ENCODE measurements around the gene GBE1.

The GBE1 gene

DNA sequence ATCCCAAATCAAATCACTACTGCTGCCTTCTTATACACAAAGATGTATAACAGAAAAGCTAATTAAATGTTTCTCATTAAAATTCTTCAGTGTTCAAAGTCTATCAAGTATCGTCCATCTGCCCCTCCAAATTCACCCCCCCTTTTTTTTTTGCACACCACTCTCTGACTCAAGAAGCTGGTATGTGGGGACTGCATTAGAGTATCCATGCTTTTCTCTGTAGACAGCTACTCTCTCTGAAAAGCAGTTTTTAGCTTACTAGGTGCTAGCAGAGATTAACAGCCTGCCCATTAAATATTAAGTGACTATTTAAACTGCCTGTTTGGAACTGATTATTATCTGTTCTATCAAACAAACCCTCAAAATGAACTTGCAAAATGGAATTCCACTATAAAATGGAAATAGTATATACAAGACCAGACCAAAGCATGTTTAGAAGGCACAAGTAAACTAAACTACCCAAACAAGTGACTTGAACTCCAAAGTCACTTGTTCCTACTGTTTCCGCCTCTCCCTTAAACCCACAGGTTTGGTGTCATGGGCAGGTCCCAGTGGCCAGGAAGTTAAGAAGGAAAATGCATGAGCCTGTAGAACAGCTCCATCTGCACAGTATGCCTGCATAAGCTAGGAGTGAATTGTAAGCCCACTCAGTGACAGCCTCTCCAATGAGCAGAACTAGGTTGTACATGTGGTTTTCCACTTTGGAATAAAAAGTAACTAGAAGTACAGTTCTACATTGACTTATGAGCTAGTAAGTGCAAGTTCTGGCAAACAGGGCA, 32.5 kb downstream of the GBE1 start:
- no peaks in the 10 kb centered on the region for H3K9me3 ChIP-seq (ENCODE audit: control insufficient read depth, low read length)
- H3K27me3 ChIP-seq (ENCODE audit: control insufficient read depth, insufficient read depth, low read length): no peaks in the 10 kb centered on the region
- no peak overlapping the region for H3K9ac ChIP-seq
- H3K4me1 ChIP-seq: peaks cover 3% of the 10 kb centered on the region
- H3K36me3 ChIP-seq (ENCODE audit: control insufficient read depth, insufficient read depth, low read length): no peaks in the 10 kb centered on the region
- no peaks in the 10 kb centered on the region for H3K79me2 ChIP-seq
- H3K4me2 ChIP-seq (ENCODE audit: low read length): no peak overlapping the region
- H3K4me3 ChIP-seq (ENCODE audit: low read depth, low read length): no peak overlapping the region
- H3K27ac ChIP-seq: no peak overlapping the region
- H2AFZ ChIP-seq: no peak overlapping the region
- no peak for TF ChIP-seq CTCF (IDR thresholded peaks at IDR 0.05)

GRCh38 chr3:81726735-81727134, 34.7 kb downstream of the GBE1 start:
- H3K36me3 ChIP-seq (ENCODE audit: control insufficient read depth, insufficient read depth, low read length): no peaks in the 10 kb centered on the region
- no peak overlapping the region for H2AFZ ChIP-seq
- no peaks in the 10 kb centered on the region for H3K79me2 ChIP-seq
- H3K4me3 ChIP-seq (ENCODE audit: low read depth, low read length): no peak overlapping the region
- H3K27ac ChIP-seq: no peak overlapping the region
- H3K9ac ChIP-seq: no peak overlapping the region
- H3K9me3 ChIP-seq (ENCODE audit: control insufficient read depth, low read length): no peaks in the 10 kb centered on the region
- H3K4me2 ChIP-seq (ENCODE audit: low read length): no peak overlapping the region
- H3K27me3 ChIP-seq (ENCODE audit: control insufficient read depth, insufficient read depth, low read length): no peaks in the 10 kb centered on the region
- TF ChIP-seq CTCF (IDR thresholded peaks at IDR 0.05): no peak
- peaks cover 5% of the 10 kb centered on the region for H3K4me1 ChIP-seq

- H3K4me2 ChIP-seq (ENCODE audit: low read length): no peak overlapping the region
- no peak overlapping the region for H3K4me3 ChIP-seq (ENCODE audit: low read depth, low read length)
- no peaks in the 10 kb centered on the region for H3K9me3 ChIP-seq (ENCODE audit: control insufficient read depth, low read length)
- no peaks in the 10 kb centered on the region for H3K27me3 ChIP-seq (ENCODE audit: control insufficient read depth, insufficient read depth, low read length)
- no peak for TF ChIP-seq CTCF (IDR thresholded peaks at IDR 0.05)
- no peak overlapping the region for H3K27ac ChIP-seq
- H3K4me1 ChIP-seq: peaks cover 5% of the 10 kb centered on the region
- H3K36me3 ChIP-seq (ENCODE audit: control insufficient read depth, insufficient read depth, low read length): no peaks in the 10 kb centered on the region
- no peak overlapping the region for H2AFZ ChIP-seq
- H3K79me2 ChIP-seq: no peaks in the 10 kb centered on the region
- H3K9ac ChIP-seq: no peak overlapping the region
Measured at GRCh38 chr3:81726132-81726531, 35.3 kb downstream of the GBE1 start.

DNA sequence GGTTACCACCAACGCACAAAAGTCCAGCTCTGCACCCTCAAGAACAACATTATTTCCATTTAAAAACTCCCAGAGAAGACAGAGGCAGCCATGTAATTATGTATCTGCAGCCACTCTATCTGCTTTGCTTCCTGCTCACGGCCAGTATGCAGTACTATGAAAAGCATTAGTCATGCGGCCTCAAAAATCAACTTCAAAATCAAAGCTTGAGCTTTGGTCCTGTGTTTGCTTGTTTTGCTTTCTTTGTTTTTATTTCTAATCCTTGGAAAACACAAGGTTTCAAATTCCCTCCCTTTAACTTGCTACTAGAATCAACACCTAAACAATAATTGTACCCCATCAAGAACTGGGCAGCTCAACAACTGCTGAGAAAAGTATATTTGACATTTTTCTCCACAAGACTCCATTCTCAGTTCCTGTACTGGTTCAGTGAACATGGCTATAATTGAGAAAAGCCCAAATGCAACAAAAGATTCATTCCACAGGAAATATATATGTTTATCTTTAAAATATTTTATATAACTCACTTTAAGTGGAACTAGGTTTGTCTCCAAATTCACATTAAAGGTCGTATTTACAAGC, 37.6 kb downstream of the GBE1 start:
- Histone ChIP-seq H3K79me2 (no peaks in the 10 kb centered on the region), H3K27me3 (ENCODE audit: control insufficient read depth, insufficient read depth, low read length) (no peaks in the 10 kb centered on the region), H3K9me3 (ENCODE audit: control insufficient read depth, low read length) (no peaks in the 10 kb centered on the region), H3K4me1 (peaks cover 5% of the 10 kb centered on the region), H3K9ac (no peak overlapping the region), H3K36me3 (ENCODE audit: control insufficient read depth, insufficient read depth, low read length) (no peaks in the 10 kb centered on the region), H3K27ac (no peak overlapping the region), H3K4me3 (ENCODE audit: low read depth, low read length) (no peak overlapping the region), H3K4me2 (ENCODE audit: low read length) (no peak overlapping the region), H2AFZ (peak overlapping the region; percentile 48)
- no peak for TF ChIP-seq CTCF (IDR thresholded peaks at IDR 0.05)

DNA sequence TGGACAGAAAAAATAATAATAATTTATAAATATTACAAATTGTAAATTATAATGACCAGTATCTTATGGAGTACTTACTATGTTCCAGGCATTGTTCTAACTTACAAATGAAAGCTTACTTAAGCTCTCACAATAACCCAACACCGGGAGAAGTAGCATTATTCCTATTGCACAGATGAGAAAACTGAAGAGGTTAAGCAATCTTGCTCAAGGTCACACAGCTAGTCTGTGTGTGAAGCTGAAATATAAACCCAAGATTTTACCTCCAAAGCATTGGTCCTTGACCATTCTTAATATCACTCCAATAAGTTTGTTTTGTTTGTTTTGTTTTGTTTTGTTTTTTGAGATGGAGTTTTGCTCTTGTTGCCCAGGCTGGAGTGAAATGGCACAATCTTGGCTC, 43.1 kb downstream of the GBE1 start:
- no peak for TF ChIP-seq CTCF (IDR thresholded peaks at IDR 0.05)
- H3K9me3 ChIP-seq (ENCODE audit: control insufficient read depth, low read length): no peaks in the 10 kb centered on the region
- H3K4me2 ChIP-seq (ENCODE audit: low read length): no peak overlapping the region
- H3K79me2 ChIP-seq: no peaks in the 10 kb centered on the region
- H3K9ac ChIP-seq: no peak overlapping the region
- H3K27me3 ChIP-seq (ENCODE audit: control insufficient read depth, insufficient read depth, low read length): no peaks in the 10 kb centered on the region
- no peak overlapping the region for H2AFZ ChIP-seq
- no peak overlapping the region for H3K4me3 ChIP-seq (ENCODE audit: low read depth, low read length)
- H3K27ac ChIP-seq: no peak overlapping the region
- H3K4me1 ChIP-seq: no peaks in the 10 kb centered on the region
- no peaks in the 10 kb centered on the region for H3K36me3 ChIP-seq (ENCODE audit: control insufficient read depth, insufficient read depth, low read length)

Data from parathyroid adenoma (tissue), 2 donors.